AG09319 (cell line): ENCODE data around the gene MLN.

Experiments
- DNase-seq: peaks from one replicate; pipeline ENCODE4 v3.0.0-alpha.2; 2010; ENCODE audit warnings: low read depth; ENCODE audit errors: extremely low read depth
- TF ChIP-seq, protein P1 (sequence below): IDR thresholded peaks from 2 replicates; pipeline ENCODE4 v1.5.1; 2011; ENCODE audit warnings: low read depth, mild to moderate bottlenecking, inconsistent platforms, low read length, moderate library complexity

The MLN gene

DNA sequence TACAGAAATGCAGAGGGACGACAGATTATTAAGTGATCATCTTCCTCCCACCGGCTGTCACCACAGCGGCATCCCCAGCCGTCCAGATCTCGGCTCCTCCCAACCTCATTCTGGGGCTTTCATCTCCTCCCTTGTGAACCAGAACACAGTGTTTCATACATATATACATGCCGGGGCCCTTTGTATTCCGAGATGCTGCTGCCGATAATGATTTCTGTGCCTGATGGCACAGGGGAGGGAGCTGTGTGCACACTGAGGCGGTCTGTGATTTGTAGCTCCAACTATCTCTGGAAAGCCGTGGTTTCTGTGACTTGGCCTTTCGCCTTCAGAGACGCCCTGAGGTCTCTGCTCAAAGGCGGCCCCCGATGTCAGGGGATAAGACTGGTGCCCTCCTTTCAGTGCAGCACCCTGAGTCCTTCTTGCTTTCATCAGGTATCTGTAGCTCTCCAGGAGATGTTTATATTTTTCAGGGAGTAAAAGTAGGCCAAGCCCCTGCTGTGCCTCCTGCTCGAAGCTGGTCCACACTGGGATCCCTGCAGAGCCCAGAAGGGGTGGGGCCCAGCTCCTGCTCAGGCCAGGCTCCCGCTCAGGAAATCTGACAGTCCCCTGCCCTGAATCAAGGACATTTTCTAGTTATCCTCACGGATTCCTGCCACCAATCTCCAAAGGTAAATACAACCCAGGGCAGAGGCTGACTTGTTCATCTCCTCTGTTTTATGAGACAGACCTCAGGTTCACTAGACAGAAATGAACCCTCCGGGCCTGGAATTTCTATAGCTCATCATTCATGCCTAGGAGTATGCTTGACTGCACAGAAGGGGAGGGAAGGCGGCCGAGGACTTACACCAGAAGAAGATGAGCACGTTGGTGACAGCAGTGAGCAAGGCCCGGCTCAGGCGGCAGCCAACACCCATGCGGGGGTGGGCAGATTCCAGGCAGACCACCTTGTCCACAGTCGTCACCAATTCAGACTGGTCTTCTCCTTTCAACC lies 26.1 kb downstream of the MLN start:
- no peak for DNase-seq
- TF ChIP-seq, protein P1, sequence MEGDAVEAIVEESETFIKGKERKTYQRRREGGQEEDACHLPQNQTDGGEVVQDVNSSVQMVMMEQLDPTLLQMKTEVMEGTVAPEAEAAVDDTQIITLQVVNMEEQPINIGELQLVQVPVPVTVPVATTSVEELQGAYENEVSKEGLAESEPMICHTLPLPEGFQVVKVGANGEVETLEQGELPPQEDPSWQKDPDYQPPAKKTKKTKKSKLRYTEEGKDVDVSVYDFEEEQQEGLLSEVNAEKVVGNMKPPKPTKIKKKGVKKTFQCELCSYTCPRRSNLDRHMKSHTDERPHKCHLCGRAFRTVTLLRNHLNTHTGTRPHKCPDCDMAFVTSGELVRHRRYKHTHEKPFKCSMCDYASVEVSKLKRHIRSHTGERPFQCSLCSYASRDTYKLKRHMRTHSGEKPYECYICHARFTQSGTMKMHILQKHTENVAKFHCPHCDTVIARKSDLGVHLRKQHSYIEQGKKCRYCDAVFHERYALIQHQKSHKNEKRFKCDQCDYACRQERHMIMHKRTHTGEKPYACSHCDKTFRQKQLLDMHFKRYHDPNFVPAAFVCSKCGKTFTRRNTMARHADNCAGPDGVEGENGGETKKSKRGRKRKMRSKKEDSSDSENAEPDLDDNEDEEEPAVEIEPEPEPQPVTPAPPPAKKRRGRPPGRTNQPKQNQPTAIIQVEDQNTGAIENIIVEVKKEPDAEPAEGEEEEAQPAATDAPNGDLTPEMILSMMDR = no peak

DNA sequence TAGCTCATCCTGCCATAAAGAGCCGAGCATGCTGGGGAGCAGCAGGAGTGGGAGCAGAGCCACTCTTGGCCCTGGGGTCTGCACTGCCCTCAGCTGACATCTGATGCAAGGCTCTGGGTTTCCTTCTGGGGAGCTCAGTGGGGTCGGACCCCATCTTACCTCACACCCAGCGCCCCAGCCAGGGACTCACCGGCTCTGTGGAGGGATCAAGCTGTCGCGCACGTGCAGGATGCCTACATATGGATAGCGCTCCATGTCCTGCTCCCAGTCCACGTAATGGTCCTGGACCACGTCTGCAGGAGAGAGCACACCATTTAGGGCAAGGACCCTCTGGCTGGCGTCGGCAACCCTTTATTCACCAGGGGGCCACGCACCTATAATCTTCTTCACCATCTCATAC lies 27.0 kb downstream of the MLN start:
- DNase-seq = no peak
- TF ChIP-seq, protein P1 = no peak

DNA sequence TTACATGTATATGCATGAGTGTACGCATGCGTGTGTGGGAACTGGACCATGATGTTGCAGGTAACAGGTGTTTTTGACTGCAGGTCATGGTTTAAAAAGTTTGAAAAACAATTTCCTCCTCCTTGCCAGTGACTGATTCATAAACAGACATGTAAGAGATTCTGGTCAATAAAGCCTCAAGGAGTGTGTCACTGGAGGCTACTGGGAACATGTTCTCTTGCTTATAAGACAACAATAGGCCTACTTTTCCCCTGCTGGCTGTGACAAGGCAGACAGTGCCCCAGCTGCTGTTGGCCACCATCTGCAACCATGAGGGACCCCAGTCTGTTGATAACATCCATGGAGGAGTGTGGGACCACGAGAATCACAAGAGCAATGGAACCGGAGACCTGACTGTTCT lies 27.6 kb downstream of the MLN start:
- TF ChIP-seq, protein P1 = no peak
- DNase-seq = no peak

DNA sequence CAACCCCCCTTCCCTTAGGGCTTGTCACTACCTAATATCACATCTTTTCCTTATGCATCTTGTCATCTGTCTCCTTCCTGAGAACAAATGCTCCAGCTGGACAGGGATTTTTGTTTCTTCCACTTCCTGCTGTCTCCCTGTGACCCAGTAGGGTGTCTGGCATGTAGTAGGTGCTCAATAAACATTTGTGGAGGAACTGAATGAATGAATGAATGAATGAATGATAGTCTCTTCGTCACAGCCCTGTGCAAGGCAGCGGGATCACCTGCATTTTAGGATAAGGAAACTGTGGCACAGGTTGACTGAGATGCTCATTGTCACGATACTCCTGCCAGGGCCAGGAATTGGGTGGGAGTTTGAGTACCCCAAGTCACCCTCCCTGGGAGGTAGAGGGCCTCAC lies 29.0 kb downstream of the MLN start:
- TF ChIP-seq, protein P1 = no peak
- DNase-seq = no peak

DNA sequence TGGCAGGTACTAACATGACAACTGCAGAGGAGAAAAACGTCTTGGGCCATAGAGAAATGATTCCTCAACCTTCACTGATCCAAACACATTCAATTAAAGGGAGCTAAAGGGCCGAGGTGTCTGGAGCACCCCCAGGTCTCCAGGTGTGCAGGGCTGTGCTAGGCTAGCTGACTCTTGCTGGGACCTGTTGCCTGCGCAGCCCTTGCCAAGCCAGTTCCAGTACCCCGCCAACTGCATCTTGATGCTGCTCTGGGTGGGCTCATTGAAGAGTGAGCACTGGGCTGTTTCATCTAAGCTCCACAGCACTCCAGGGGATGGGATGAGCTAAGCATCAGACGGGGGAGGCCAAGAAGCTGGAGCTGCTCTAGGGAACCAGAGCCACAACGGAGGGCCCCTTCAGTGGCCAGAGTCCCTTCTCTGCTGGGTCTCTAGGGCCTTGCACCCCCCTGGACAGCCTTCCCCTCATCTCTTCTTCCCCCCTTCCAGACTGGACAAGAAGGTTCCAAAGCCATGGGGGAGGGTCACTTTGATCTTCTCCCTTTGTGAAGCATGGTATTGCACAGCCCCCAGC lies 30.8 kb downstream of the MLN start:
- no peak for DNase-seq
- TF ChIP-seq, protein P1 = no peak

DNA sequence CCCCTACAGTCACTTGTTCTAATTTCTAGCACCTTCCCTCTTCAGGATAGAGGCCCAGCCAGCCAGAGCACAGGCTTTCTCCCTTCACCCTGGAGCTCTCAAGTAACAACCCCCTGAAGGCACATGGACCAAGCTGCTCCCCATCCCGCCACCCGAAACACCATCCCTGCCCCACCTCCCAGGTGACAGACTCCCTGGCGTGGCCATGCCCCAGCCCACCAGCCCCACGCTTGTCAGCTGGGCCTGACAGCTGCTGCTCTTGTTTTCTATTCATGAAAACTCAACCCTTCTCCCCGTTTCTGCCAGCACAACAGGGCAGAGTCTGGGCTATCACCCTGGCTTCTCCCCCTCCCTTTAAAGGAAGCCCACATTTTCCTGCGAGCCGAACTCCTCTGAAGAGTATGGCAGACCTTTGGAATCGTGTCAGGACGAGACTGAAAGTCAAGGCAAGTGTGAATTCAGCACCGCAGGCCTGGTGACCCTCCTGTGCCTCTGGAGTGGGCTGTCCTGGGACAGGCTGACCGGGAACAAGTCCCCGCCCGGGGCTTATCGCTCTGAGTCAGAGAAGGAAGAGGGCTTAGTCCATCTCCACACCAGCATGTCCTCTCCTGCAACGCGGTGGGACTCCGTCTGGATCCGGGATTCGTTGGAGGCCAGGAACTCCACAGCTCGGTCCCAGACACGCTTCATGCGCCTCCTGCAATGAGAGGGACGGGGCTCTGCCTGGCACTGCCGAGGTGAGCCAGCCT lies 31.5 kb downstream of the MLN start:
- TF ChIP-seq, protein P1 = no peak
- no peak for DNase-seq
